ENCODE results near the gene NEDD9.

The NEDD9 gene

GRCh38 chr6:11151488-11151887 lies 81.0 kb downstream of the NEDD9 start:
- Histone ChIP-seq H3K27me3 (ENCODE audit: insufficient read depth, poor library complexity, severe bottlenecking) (no peaks in the 10 kb centered on the region), H3K27ac (replicated peaks) (no peak overlapping the region), H3K4me3 (replicated peaks; ENCODE audit: insufficient read depth, low read length) (no peak overlapping the region)
- TF ChIP-seq POLR2AphosphoS5 (IDR thresholded peaks at IDR 0.05; ENCODE audit: low read depth) (no peak), GABPA (IDR thresholded peaks at IDR 0.05; ENCODE audit: low read depth) (no peak), CTCF (IDR thresholded peaks at IDR 0.05; ENCODE audit: insufficient read depth, low read length) (no peak), REST (IDR thresholded peaks at IDR 0.05; ENCODE audit: insufficient replicate concordance, low read depth) (no peak), SPI1 (IDR thresholded peaks at IDR 0.05; ENCODE audit: borderline replicate concordance, low read depth) (no peak)
- no peak for DNase-seq (ENCODE audit: low read depth in 1 of 2, low spot score in 1 of 2)

- TF ChIP-seq REST (IDR thresholded peaks at IDR 0.05; ENCODE audit: insufficient replicate concordance, low read depth) (no peak), CTCF (IDR thresholded peaks at IDR 0.05; ENCODE audit: insufficient read depth, low read length) (no peak), SPI1 (IDR thresholded peaks at IDR 0.05; ENCODE audit: borderline replicate concordance, low read depth) (no peak), POLR2AphosphoS5 (IDR thresholded peaks at IDR 0.05; ENCODE audit: low read depth) (no peak), GABPA (IDR thresholded peaks at IDR 0.05; ENCODE audit: low read depth) (no peak)
- no peaks in the 10 kb centered on the region for H3K27me3 ChIP-seq (ENCODE audit: insufficient read depth, poor library complexity, severe bottlenecking)
- no peak overlapping the region for H3K4me3 ChIP-seq (replicated peaks; ENCODE audit: insufficient read depth, low read length)
- no peak overlapping the region for H3K27ac ChIP-seq (replicated peaks)
- DNase-seq (ENCODE audit: low read depth in 1 of 2, low spot score in 1 of 2): no peak
Observed at GRCh38 chr6:11149551-11149950, 82.9 kb downstream of the NEDD9 start.

GRCh38 chr6:11146117-11146826 lies 86.2 kb downstream of the NEDD9 start:
- TF ChIP-seq GABPA (IDR thresholded peaks at IDR 0.05; ENCODE audit: low read depth): no peak
- no peak for TF ChIP-seq POLR2AphosphoS5 (IDR thresholded peaks at IDR 0.05; ENCODE audit: low read depth)
- TF ChIP-seq REST (IDR thresholded peaks at IDR 0.05; ENCODE audit: insufficient replicate concordance, low read depth): no peak
- no peak for TF ChIP-seq CTCF (IDR thresholded peaks at IDR 0.05; ENCODE audit: insufficient read depth, low read length)
- no peak for TF ChIP-seq SPI1 (IDR thresholded peaks at IDR 0.05; ENCODE audit: borderline replicate concordance, low read depth)
- Histone ChIP-seq H3K27ac (replicated peaks) (no peak overlapping the region), H3K4me3 (replicated peaks; ENCODE audit: insufficient read depth, low read length) (no peak overlapping the region), H3K27me3 (ENCODE audit: insufficient read depth, poor library complexity, severe bottlenecking) (no peaks in the 10 kb centered on the region)
- DNase-seq (ENCODE audit: low read depth in 1 of 2, low spot score in 1 of 2): no peak

All from HL-60 (cell line).